K562 (cell line): ENCODE measurements around the gene MIX23.

Experiments
- CHD1 ChIP-seq: fragments of 200-600 bp; sonication (generic); IDR thresholded peaks from one replicate; pipeline ENCODE4 v1.6.1; 2012; ENCODE audit warnings: mild to moderate bottlenecking, moderate library complexity, low read length, inconsistent platforms
- ILK ChIP-seq: fragments of 450-650 bp; IDR thresholded peaks from 2 replicates; pipeline ENCODE4 v1.6.1; 2016; ENCODE audit warnings: missing genetic modification characterization, low read depth, mild to moderate bottlenecking, missing compliant biosample characterization, moderate library complexity, borderline replicate concordance
- RB1 ChIP-seq: fragments of 450-650 bp; IDR thresholded peaks from 2 replicates; pipeline ENCODE4 v1.6.1; 2017; ENCODE audit warnings: low read depth, mild to moderate bottlenecking
- ZNF76 ChIP-seq: fragments of 250-450 bp; sonication (Bioruptor Pico); IDR thresholded peaks from 2 replicates; pipeline ENCODE4 v1.4.0; 2020; ENCODE audit warnings: mild to moderate bottlenecking, moderate library complexity, borderline replicate concordance

- TF ChIP-seq CHD1 (no peak), ILK (tag) (no peak), ZNF76 (no peak), RB1 (no peak)
Measured at GRCh38 chr3:122421101-122421500, 38.1 kb upstream of the MIX23 start.
